GM23338 (cell line): Measurements from ENCODE around the gene GRM4. TPM values are rescaled to one million over a fixed set of nuclear protein-coding genes. Genes with fewer than 3 reads are reported as not detected.

Experiments used
- ATAC-seq: fragments of 200-7000 bp; cut with Tn5 transposase; 3 replicates; pipeline ENCODE4 v1.9.1; 2020
- DNase-seq: peaks from one replicate; pipeline ENCODE4 v3.0.0-alpha.2; 2015; ENCODE audit warnings: low spot score
- H2AFZ ChIP-seq: fragments of 200-600 bp; sonication (generic); 2 replicates; pipeline ENCODE4 v1.8.0; 2016; ENCODE audit warnings: antibody characterized with exemption, mild to moderate bottlenecking, moderate library complexity
- H3F3A ChIP-seq: fragments of 200-600 bp; sonication (generic); replicated peaks from 2 replicates; pipeline ENCODE4 v1.8.0; 2017; ENCODE audit warnings: antibody characterized with exemption, mixed run types, low read depth
- H3K27ac ChIP-seq: fragments of 200-600 bp; sonication (generic); 2 replicates; pipeline ENCODE4 v1.6.1; 2016; ENCODE audit warnings: low read depth
- H3K27me3 ChIP-seq: fragments of 200-600 bp; sonication (generic); 2 replicates; pipeline ENCODE4 v1.8.0; 2016; ENCODE audit warnings: mild to moderate bottlenecking, mixed run types, moderate library complexity; ENCODE audit not compliant: insufficient read depth
- H3K36me3 ChIP-seq: fragments of 200-600 bp; sonication (generic); 2 replicates; pipeline ENCODE4 v1.8.0; 2016; ENCODE audit warnings: mild to moderate bottlenecking; ENCODE audit not compliant: insufficient read depth
- H3K4me1 ChIP-seq: fragments of 200-600 bp; sonication (generic); 2 replicates; pipeline ENCODE4 v1.8.0; 2016; ENCODE audit warnings: mild to moderate bottlenecking, moderate library complexity; ENCODE audit not compliant: insufficient read depth
- H3K4me2 ChIP-seq: fragments of 200-600 bp; sonication (generic); 2 replicates; pipeline ENCODE4 v1.7.1; 2017; ENCODE audit warnings: mixed run types
- H3K4me3 ChIP-seq: fragments of 200-600 bp; sonication (generic); 2 replicates; pipeline ENCODE4 v1.6.1; 2016; ENCODE audit warnings: mixed run types
- H3K79me2 ChIP-seq: fragments of 200-600 bp; sonication (generic); replicated peaks from 2 replicates; pipeline ENCODE4 v1.8.0; 2017; ENCODE audit warnings: mild to moderate bottlenecking; ENCODE audit not compliant: insufficient read depth
- H3K9me2 ChIP-seq: fragments of 200-600 bp; sonication (generic); 2 replicates; pipeline ENCODE4 v1.8.0; 2017; ENCODE audit not compliant: insufficient read depth
- H4K20me1 ChIP-seq: fragments of 200-600 bp; sonication (generic); replicated peaks from 2 replicates; pipeline ENCODE4 v1.8.0; 2017; ENCODE audit warnings: mild to moderate bottlenecking; ENCODE audit not compliant: insufficient read depth
- H3K27ac Mint-ChIP-seq: 2 replicates; pipeline ENCODE4 v1.8.0; 2020; ENCODE audit warnings: inconsistent platforms, mild to moderate bottlenecking, moderate library complexity, mixed read lengths
- H3K27me3 Mint-ChIP-seq: 3 replicates; pipeline ENCODE4 v1.8.0; 2022; ENCODE audit warnings: low read depth, mild to moderate bottlenecking, moderate library complexity, mixed read lengths, inconsistent platforms; ENCODE audit not compliant: insufficient read depth, poor library complexity
- H3K36me3 Mint-ChIP-seq: 3 replicates; pipeline ENCODE4 v1.8.0; 2021; ENCODE audit warnings: low read depth, mild to moderate bottlenecking, inconsistent platforms, moderate library complexity, mixed read lengths
- H3K4me1 Mint-ChIP-seq: 3 replicates; pipeline ENCODE4 v1.8.0; 2020; ENCODE audit warnings: mild to moderate bottlenecking, inconsistent platforms, mixed read lengths
- H3K4me3 Mint-ChIP-seq: 3 replicates; pipeline ENCODE4 v1.8.0; 2021; ENCODE audit warnings: moderate library complexity, mild to moderate bottlenecking, inconsistent platforms, mixed read lengths
- H3K9me3 Mint-ChIP-seq: 3 replicates; pipeline ENCODE4 v1.8.0; 2020; ENCODE audit warnings: moderate library complexity, mild to moderate bottlenecking, inconsistent platforms, mixed read lengths
- CREB1 ChIP-seq: fragments of 250-450 bp; sonication (Bioruptor Pico); IDR thresholded peaks from 2 replicates; pipeline ENCODE4 v1.5.0; 2020; ENCODE audit warnings: low read depth, mild to moderate bottlenecking, moderate library complexity
- CTCF ChIP-seq, 2 experiments: fragments of 200-600 bp in 1 of 2; sonication (generic) in 1 of 2; conservative IDR thresholded peaks; 2 replicates each; pipeline versions ENCODE4 v1.5.1 to v1.6.1; 2016 to 2017; ENCODE audit warnings: antibody characterized with exemption in 2 of 2, low read depth in 2 of 2, mild to moderate bottlenecking in 2 of 2, moderate library complexity in 1 of 2
- ETS1 ChIP-seq: IDR thresholded peaks from 2 replicates; pipeline ENCODE4 v1.6.1; 2016; ENCODE audit warnings: antibody characterized with exemption
- EZH2phosphoT487 ChIP-seq: fragments of 200-600 bp; sonication (generic); IDR thresholded peaks from one replicate; pipeline ENCODE4 v1.8.1; 2018; ENCODE audit warnings: antibody characterized with exemption; ENCODE audit not compliant: unreplicated experiment
- JUNB ChIP-seq: IDR thresholded peaks from one replicate; pipeline ENCODE4 v1.6.1; 2016; ENCODE audit warnings: antibody characterized with exemption; ENCODE audit not compliant: unreplicated experiment
- NANOG ChIP-seq: IDR thresholded peaks from 2 replicates; pipeline ENCODE4 v1.6.1; 2016; ENCODE audit warnings: antibody characterized with exemption, borderline replicate concordance
- POLR2AphosphoS5 ChIP-seq: IDR thresholded peaks from 2 replicates; pipeline ENCODE4 v1.6.1; 2016; ENCODE audit warnings: antibody characterized with exemption, low read depth
- REST ChIP-seq: IDR thresholded peaks from one replicate; pipeline ENCODE4 v1.6.1; 2018; ENCODE audit warnings: antibody characterized with exemption; ENCODE audit not compliant: unreplicated experiment
- STAT1 ChIP-seq: IDR thresholded peaks from one replicate; pipeline ENCODE4 v1.6.1; 2016; ENCODE audit warnings: antibody characterized with exemption; ENCODE audit not compliant: unreplicated experiment
- ZNF114 ChIP-seq: fragments of 250-450 bp; sonication (Bioruptor Pico); IDR thresholded peaks from 2 replicates; pipeline ENCODE4 v1.5.0; 2020; ENCODE audit warnings: mild to moderate bottlenecking, moderate library complexity
- ZNF331 ChIP-seq: fragments of 250-450 bp; sonication (Bioruptor Pico); IDR thresholded peaks from 2 replicates; pipeline ENCODE4 v1.5.0; 2020; ENCODE audit warnings: low read depth, mild to moderate bottlenecking, moderate library complexity
- ZNF462 ChIP-seq: fragments of 250-450 bp; sonication (Bioruptor Pico); IDR thresholded peaks from 2 replicates; pipeline ENCODE4 v1.5.0; 2020; ENCODE audit warnings: mild to moderate bottlenecking, moderate library complexity
- polyA plus RNA-seq: library from polyadenylated mRNA; unstranded; fragments of >200 nt; fragmentation: Nextera tagmentation; extraction: Ambion mirVana; gene quantifications from 2 replicates; pipeline ENCODE4 v1.2.1, GENCODE V29; 2016
- total RNA-seq: library from RNA; depleted of rRNA; stranded (reverse); fragments of >200 nt; shearing (Covaris generic); gene quantifications from 2 replicates; pipeline ENCODE4 v1.2.3, GENCODE V29; 2014

GRM4 gene
- total and polyA plus RNA-seq, 2 experiments from 2014 or later = 7.0 to 30.6 TPM

- no peak for TF ChIP-seq CREB1 (CRISPR knock-in tag)
- TF ChIP-seq ZNF114 (CRISPR knock-in tag) = no peak
- TF ChIP-seq POLR2AphosphoS5 = no peak
- TF ChIP-seq REST = no peak
Measured at GRCh38 chr6:33993653-33994471, 152.0 kb downstream of the GRM4 start (continued).

- H3K4me3 Mint-ChIP-seq = no peak overlapping the region
- H3K36me3 ChIP-seq = no peaks in the 10 kb centered on the region
- no peak overlapping the region for H2AFZ ChIP-seq
- H3K9me3 Mint-ChIP-seq = peaks cover 2% of the 10 kb centered on the region; the same call in 1 of the 3 replicates
- H4K20me1 ChIP-seq = no peaks in the 10 kb centered on the region
- 0 out of 2 replicates have a peak, but pooled peaks cover 5% of the 10 kb centered on the region for H3K4me1 ChIP-seq
- H3K4me2 ChIP-seq = no peak overlapping the region
- no peak for ATAC-seq
- H3K9me2 ChIP-seq = no peaks in the 10 kb centered on the region
- peaks cover 11% of the 10 kb centered on the region for H3K4me1 Mint-ChIP-seq
- DNase-seq = no peak
- H3K36me3 Mint-ChIP-seq = no peaks in the 10 kb centered on the region
- H3K79me2 ChIP-seq = no peaks in the 10 kb centered on the region
- no peaks in the 10 kb centered on the region for H3F3A ChIP-seq
- no peak overlapping the region for H3K4me3 ChIP-seq
- peaks cover 40% of the 10 kb centered on the region for H3K27me3 Mint-ChIP-seq
- H3K27ac Mint-ChIP-seq = no peak overlapping the region
- no peaks in the 10 kb centered on the region for H3K27me3 ChIP-seq
- no peak overlapping the region for H3K27ac ChIP-seq
- TF ChIP-seq ETS1 (no peak), ZNF114 (CRISPR knock-in tag) (no peak), STAT1 (no peak), ZNF462 (CRISPR knock-in tag) (no peak), ZNF331 (no peak), JUNB (no peak), CTCF (conservative IDR thresholded peaks at IDR 0.05; ENCODE audit: low read depth in 2 of 2) (no peak), EZH2phosphoT487 (no peak), NANOG (no peak)
Measured at GRCh38 chr6:33993091-33993490, 152.8 kb downstream of the GRM4 start.
